Gastroesophageal sphincter (tissue), 3 donors: Measurements from ENCODE around the gene NFATC4.

Experiments
- EP300 ChIP-seq: sonication (generic); formaldehyde crosslinking; IDR thresholded peaks from one replicate; pipeline ENCODE4 v1.6.1; 2017; ENCODE audit warnings: antibody characterized with exemption, mild to moderate bottlenecking
- POLR2A ChIP-seq, 2 donors: fragments of 450-650 bp; IDR thresholded peaks; one replicate each; pipeline ENCODE4 v1.6.1; 2017; ENCODE audit warnings: antibody characterized with exemption in 2 of 2, mild to moderate bottlenecking in 2 of 2, moderate library complexity in 1 of 2
- POLR2AphosphoS5 ChIP-seq: sonication (generic); formaldehyde crosslinking; IDR thresholded peaks from one replicate; pipeline ENCODE4 v1.6.1; 2017; ENCODE audit warnings: antibody characterized with exemption
- TF ChIP-seq, protein P1 (sequence below), 4 experiments: fragments of 200-600 bp in 2 of 4; fragments of 450-650 bp in 2 of 4; sonication (generic) in 1 of 4; IDR thresholded peaks; one replicate each; pipeline ENCODE4 v1.5.1; 2017 to 2019; ENCODE audit warnings: antibody characterized with exemption in 4 of 4, mild to moderate bottlenecking in 2 of 4, moderate library complexity in 2 of 4

DNA sequence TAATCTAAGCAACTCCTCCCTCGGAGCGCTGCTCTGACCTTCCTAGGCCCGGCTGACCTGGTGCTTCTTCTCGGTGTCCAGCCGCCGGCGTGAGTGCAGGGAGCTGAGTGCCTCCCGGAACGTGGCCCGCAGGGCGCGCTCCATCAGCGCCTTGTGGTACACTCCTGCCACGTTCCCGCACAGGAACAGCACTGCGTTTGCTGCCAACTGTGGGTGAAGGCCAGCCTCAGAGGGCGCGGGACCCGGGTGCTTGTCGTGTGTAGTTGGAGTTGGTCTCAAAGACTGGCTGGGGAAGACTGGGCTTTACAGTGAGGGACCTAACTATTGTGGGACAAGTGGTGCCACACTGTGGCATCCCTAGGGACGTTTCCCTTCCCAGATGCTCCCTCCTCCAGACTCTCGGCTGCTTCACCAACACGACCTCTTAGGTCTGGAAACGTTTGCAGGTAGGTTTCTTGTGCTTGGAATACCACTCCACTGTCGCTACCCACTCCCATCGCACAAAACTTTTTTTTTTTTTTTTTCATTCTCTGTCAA, 36.2 kb upstream of the NFATC4 start:
- TF ChIP-seq, protein P1, sequence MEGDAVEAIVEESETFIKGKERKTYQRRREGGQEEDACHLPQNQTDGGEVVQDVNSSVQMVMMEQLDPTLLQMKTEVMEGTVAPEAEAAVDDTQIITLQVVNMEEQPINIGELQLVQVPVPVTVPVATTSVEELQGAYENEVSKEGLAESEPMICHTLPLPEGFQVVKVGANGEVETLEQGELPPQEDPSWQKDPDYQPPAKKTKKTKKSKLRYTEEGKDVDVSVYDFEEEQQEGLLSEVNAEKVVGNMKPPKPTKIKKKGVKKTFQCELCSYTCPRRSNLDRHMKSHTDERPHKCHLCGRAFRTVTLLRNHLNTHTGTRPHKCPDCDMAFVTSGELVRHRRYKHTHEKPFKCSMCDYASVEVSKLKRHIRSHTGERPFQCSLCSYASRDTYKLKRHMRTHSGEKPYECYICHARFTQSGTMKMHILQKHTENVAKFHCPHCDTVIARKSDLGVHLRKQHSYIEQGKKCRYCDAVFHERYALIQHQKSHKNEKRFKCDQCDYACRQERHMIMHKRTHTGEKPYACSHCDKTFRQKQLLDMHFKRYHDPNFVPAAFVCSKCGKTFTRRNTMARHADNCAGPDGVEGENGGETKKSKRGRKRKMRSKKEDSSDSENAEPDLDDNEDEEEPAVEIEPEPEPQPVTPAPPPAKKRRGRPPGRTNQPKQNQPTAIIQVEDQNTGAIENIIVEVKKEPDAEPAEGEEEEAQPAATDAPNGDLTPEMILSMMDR (IDR thresholded peaks at IDR 0.05) = no peak
- TF ChIP-seq POLR2A (IDR thresholded peaks at IDR 0.05) = no peak
- TF ChIP-seq POLR2AphosphoS5 = no peak
- TF ChIP-seq EP300 = no peak
